HFFc6 (cell line): ENCODE measurements around the gene C1QTNF9. TPM values are rescaled to one million over a fixed set of nuclear protein-coding genes. Genes with fewer than 3 reads are reported as not detected.

Source experiments
- DNase-seq: peaks from one replicate; pipeline ENCODE4 v3.0.0-alpha.2; 2018
- H3K27ac Mint-ChIP-seq: 2 replicates; pipeline ENCODE4 v1.8.0; 2020; ENCODE audit warnings: mild to moderate bottlenecking, mixed read lengths
- H3K27me3 Mint-ChIP-seq: 2 replicates; pipeline ENCODE4 v1.8.0; 2021; ENCODE audit warnings: mild to moderate bottlenecking, moderate library complexity, mixed read lengths; ENCODE audit not compliant: insufficient read depth
- H3K36me3 Mint-ChIP-seq: 2 replicates; pipeline ENCODE4 v1.8.0; 2021; ENCODE audit warnings: low read depth, mixed read lengths
- H3K4me1 Mint-ChIP-seq: 2 replicates; pipeline ENCODE4 v1.8.0; 2020; ENCODE audit warnings: low read depth, mixed read lengths
- H3K4me3 Mint-ChIP-seq: 2 replicates; pipeline ENCODE4 v1.8.0; 2020; ENCODE audit warnings: mild to moderate bottlenecking, moderate library complexity, mixed read lengths
- H3K9me3 Mint-ChIP-seq: 2 replicates; pipeline ENCODE4 v1.8.0; 2020; ENCODE audit warnings: mild to moderate bottlenecking, mixed read lengths
- CTCF ChIP-seq: fragments of 200-600 bp; sonication (generic); IDR thresholded peaks from 2 replicates; pipeline ENCODE4 v1.5.0; 2021; ENCODE audit warnings: antibody characterized with exemption, mild to moderate bottlenecking
- total RNA-seq, 6 experiments: library from RNA; stranded (reverse); fragmentation: NEBNext Ultra II Directional; extraction: Animal tissue kit (Norgen Biotek cat#: 25700); gene quantifications; 2 replicates in 1 of 6; 3 replicates in 5 of 6; pipeline ENCODE4 v1.2.3, GENCODE V29; 2021

The C1QTNF9 gene
- total RNA-seq, 6 experiments from 2014 or later: not detected

GRCh38 chr13:24267801-24268200, 41.6 kb upstream of the C1QTNF9 start:
- no peak for DNase-seq

GRCh38 chr13:24269821-24270220, 39.6 kb upstream of the C1QTNF9 start:
- no peak for DNase-seq
- peak overlapping the region; percentile 87 for H3K4me3 Mint-ChIP-seq
- H3K27me3 Mint-ChIP-seq: no peaks in the 10 kb centered on the region; the same call in 1 of the 2 replicates
- H3K27ac Mint-ChIP-seq: peak overlapping the region; percentile 92; the same call in 1 of the 2 replicates
- TF ChIP-seq CTCF: no peak
- no peaks in the 10 kb centered on the region for H3K36me3 Mint-ChIP-seq
- peaks cover 26% of the 10 kb centered on the region for H3K4me1 Mint-ChIP-seq
- H3K9me3 Mint-ChIP-seq: no peaks in the 10 kb centered on the region

More at GRCh38 chr13:24267801-24268200, 41.6 kb upstream of the C1QTNF9 start:
- H3K27ac Mint-ChIP-seq: no peak overlapping the region
- no peaks in the 10 kb centered on the region; the same call in 1 of the 2 replicates for H3K27me3 Mint-ChIP-seq
- no peak for TF ChIP-seq CTCF
- H3K4me3 Mint-ChIP-seq: no peak overlapping the region
- no peaks in the 10 kb centered on the region for H3K36me3 Mint-ChIP-seq
- H3K9me3 Mint-ChIP-seq: no peaks in the 10 kb centered on the region
- peaks cover 26% of the 10 kb centered on the region for H3K4me1 Mint-ChIP-seq

GRCh38 chr13:24270639-24271141, 38.7 kb upstream of the C1QTNF9 start:
- Mint-ChIP-seq H3K4me3 (peak overlapping the region; percentile 87), H3K27me3 (no peaks in the 10 kb centered on the region; the same call in 1 of the 2 replicates), H3K36me3 (no peaks in the 10 kb centered on the region), H3K9me3 (no peaks in the 10 kb centered on the region), H3K4me1 (peaks cover 26% of the 10 kb centered on the region), H3K27ac (peak overlapping the region; percentile 92)
- no peak for TF ChIP-seq CTCF
- peak; percentile 51 for DNase-seq

GRCh38 chr13:24271231-24271600, 38.2 kb upstream of the C1QTNF9 start:
- DNase-seq: no peak
- Mint-ChIP-seq H3K36me3 (no peaks in the 10 kb centered on the region), H3K4me3 (peak overlapping the region; percentile 87), H3K9me3 (no peaks in the 10 kb centered on the region), H3K4me1 (peaks cover 26% of the 10 kb centered on the region), H3K27ac (peak overlapping the region; percentile 92), H3K27me3 (no peaks in the 10 kb centered on the region; the same call in 1 of the 2 replicates)
- TF ChIP-seq CTCF: no peak

- H3K27ac Mint-ChIP-seq: peak overlapping the region; percentile 92
Measured at GRCh38 chr13:24271601-24272451, 37.6 kb upstream of the C1QTNF9 start.

More at GRCh38 chr13:24271601-24272451, 37.6 kb upstream of the C1QTNF9 start:
- DNase-seq: peak; percentile 74
- Mint-ChIP-seq H3K36me3 (no peaks in the 10 kb centered on the region), H3K4me3 (peak overlapping the region; percentile 87), H3K27me3 (no peaks in the 10 kb centered on the region; the same call in 1 of the 2 replicates), H3K4me1 (peaks cover 26% of the 10 kb centered on the region), H3K9me3 (no peaks in the 10 kb centered on the region)
- TF ChIP-seq CTCF: no peak
